Measurements from ENCODE around the gene LRRC23.

Gene LRRC23

DNA sequence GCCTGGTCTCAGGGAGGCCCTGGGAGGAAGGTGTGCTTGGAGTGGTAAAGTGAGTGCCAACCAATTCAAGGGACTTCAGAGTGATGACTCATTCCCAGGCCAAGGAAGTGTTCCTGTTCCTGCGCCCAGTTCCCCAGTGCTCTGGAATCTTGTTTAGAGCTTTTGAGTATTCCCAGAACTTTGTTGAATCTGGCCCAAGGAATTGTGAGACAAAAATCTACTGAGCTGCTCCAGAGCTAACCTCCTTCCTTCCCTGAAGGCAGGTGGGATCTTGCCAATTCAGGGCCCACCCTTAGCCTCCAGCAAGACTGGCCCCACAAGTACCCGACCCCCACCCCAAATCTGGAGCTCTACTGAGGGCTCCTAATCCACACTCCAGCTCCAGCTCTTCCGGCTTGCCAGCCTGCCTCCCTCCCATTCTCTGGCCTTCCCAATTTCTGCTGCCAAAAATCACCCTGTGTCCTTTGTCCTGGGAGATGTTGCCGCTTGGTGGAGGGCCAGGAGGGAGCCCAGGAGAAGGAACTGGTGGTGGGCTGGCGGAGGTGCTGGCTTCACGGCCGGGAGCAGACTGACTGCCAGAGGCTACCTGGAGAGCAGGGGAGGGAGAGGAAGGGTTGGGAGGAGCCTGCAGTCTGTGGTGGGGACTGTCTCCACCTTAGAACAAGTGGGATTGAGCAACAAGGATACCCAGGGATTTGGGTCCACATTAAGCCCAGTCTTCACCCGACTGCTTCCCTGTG, 21.1 kb downstream of the LRRC23 start:
- ATAC-seq (no peak), DNase-seq (ENCODE audit: low spot score in 2 of 2) (no peak)
- Mint-ChIP-seq H3K4me1 (peaks cover 76% of the 10 kb centered on the region), H3K4me3 (peak overlapping the region; percentile 82), H3K27ac (peak overlapping the region; percentile 96), H3K36me3 (peaks cover 87% of the 10 kb centered on the region), H3K9me3 (no peaks in the 10 kb centered on the region)

GRCh38 chr12:6927379-6928021, 22.9 kb downstream of the LRRC23 start, which contains the start of gene ATN1:
ATN1 (plus strand) TSS chr12:6927959; CDS start chr12:6934002, 6,043 bp downstream.
- no peaks in the 10 kb centered on the region for H3K9me3 Mint-ChIP-seq
- peak within 1 kb of the TSS; percentile 89 for H3K4me3 Mint-ChIP-seq
- ATAC-seq (peak; percentile 50), DNase-seq (ENCODE audit: low spot score in 2 of 2) (peak; percentile 36 to 79)
- H3K27ac Mint-ChIP-seq: peak within 1 kb of the TSS; percentile 96
- peaks cover 79% of the 10 kb centered on the region for H3K36me3 Mint-ChIP-seq
- H3K4me1 Mint-ChIP-seq: peaks cover 78% of the 10 kb centered on the region

GRCh38 chr12:6928022-6928702, 23.5 kb downstream of the LRRC23 start:
- peaks cover 77% of the 10 kb centered on the region for H3K36me3 Mint-ChIP-seq
- no peaks in the 10 kb centered on the region for H3K9me3 Mint-ChIP-seq
- ATAC-seq (peak; percentile 1), DNase-seq (ENCODE audit: low spot score in 2 of 2) (no peak)
- H3K4me3 Mint-ChIP-seq: peak overlapping the region; percentile 89
- H3K4me1 Mint-ChIP-seq: peaks cover 76% of the 10 kb centered on the region
- H3K27ac Mint-ChIP-seq: peak overlapping the region; percentile 96

GRCh38 chr12:6928703-6929407, 24.2 kb downstream of the LRRC23 start:
- no peaks in the 10 kb centered on the region for H3K9me3 Mint-ChIP-seq
- DNase-seq (ENCODE audit: low spot score in 2 of 2) (no peak), ATAC-seq (no peak)
- H3K4me3 Mint-ChIP-seq: peak overlapping the region; percentile 89
- peaks cover 77% of the 10 kb centered on the region for H3K36me3 Mint-ChIP-seq
- H3K27ac Mint-ChIP-seq: peak overlapping the region; percentile 95
- peaks cover 72% of the 10 kb centered on the region for H3K4me1 Mint-ChIP-seq

DNA sequence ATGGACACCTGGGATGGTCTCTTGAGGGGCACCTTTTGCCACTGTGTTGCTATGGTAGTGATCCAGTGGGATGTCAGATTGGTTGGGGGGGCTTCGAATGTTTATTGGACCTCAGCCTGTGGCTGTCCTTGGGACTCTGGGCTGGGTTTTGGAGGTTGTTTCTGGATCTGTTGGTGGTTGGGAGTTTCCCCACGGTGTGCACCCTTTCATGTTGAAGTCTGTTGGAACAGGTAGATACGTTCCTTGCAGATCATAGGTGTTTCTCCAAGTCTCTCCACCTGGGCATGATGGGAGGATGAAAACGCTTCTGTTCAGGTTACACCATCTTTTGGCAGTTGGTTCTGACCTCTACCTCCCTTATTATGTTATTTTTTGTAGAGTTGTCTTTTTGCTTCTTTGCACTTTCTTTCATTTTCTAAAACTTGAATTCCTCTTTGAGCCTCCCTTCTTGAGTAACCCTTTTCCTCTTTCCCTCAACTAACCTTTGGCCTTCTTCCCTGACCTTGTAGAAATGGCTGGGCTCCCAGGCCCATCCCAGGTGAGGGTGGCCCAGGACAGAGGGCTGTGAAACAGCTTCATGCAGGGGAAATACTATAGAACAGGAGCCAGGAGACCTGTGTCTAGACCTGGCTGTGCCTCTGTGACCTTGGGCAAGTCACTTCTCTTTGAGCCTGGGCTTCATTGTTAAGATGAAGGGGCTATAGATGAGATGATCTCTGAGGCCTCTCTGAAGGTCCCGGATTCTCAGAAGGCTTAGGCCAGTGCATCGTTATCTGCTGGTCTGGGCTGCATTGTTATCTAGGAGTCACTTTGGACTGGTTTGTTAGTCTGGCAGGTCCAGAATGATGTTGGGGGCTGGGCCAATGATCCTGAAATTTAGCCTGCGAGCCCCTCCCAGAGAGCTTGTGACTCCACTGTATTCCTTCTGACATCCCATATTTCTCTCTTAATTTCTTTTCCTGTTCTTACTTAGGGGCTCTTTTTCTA, 25.1 kb downstream of the LRRC23 start:
- H3K4me1 Mint-ChIP-seq: peaks cover 72% of the 10 kb centered on the region
- peaks cover 77% of the 10 kb centered on the region for H3K36me3 Mint-ChIP-seq
- DNase-seq (ENCODE audit: low spot score in 2 of 2): no peak
- ATAC-seq: no peak
- peak overlapping the region; percentile 95 for H3K27ac Mint-ChIP-seq
- H3K9me3 Mint-ChIP-seq: no peaks in the 10 kb centered on the region
- H3K4me3 Mint-ChIP-seq: peak overlapping the region; percentile 89

DNA sequence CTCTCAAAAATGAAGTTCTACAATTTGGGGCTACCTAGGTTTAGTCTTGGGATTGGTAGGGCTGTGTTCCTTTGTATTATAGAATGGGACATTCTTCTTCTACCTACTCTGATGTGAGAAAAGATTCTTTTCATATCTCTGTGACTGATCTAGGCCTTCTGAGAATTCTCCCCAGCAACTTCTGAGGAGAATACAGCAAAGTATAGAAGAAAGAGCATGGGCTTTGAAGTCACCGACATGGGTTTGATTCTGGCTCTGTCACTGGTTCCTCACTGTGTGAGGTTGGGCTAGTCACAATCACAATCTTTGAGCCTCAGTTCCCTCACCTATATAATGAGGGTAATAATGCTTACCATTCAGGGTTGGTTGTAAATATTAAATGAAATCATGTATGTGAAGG, 28.1 kb downstream of the LRRC23 start:
- Mint-ChIP-seq H3K27ac (peak overlapping the region; percentile 39), H3K36me3 (peaks cover 77% of the 10 kb centered on the region), H3K4me1 (peaks cover 72% of the 10 kb centered on the region), H3K9me3 (no peaks in the 10 kb centered on the region), H3K4me3 (no peak overlapping the region)
- no peak for ATAC-seq
- DNase-seq (ENCODE audit: low spot score in 2 of 2): no peak

DNA sequence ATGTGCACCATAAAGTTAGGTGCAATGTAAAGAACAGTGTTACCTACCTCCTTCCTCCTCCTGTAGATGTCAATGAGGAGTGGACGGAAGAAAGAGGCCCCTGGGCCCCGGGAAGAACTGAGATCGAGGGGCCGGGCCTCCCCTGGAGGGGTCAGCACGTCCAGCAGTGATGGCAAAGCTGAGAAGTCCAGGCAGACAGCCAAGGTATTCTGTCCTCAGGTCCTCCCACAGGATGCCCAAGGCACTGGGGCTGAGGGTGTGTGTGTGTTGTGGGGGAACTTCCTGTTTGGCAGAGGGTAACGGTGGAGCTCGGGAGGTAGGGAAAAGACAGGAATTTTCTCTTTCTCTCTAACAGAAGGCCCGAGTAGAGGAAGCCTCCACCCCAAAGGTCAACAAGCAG, 29.5 kb downstream of the LRRC23 start:
- H3K4me3 Mint-ChIP-seq: no peak overlapping the region
- DNase-seq (ENCODE audit: low spot score in 2 of 2) (no peak), ATAC-seq (no peak)
- peaks cover 81% of the 10 kb centered on the region for H3K36me3 Mint-ChIP-seq
- H3K9me3 Mint-ChIP-seq: no peaks in the 10 kb centered on the region
- H3K4me1 Mint-ChIP-seq: peaks cover 74% of the 10 kb centered on the region
- peak overlapping the region; percentile 66 for H3K27ac Mint-ChIP-seq

GRCh38 chr12:6935371-6936193, 31.0 kb downstream of the LRRC23 start:
- H3K4me1 Mint-ChIP-seq: peaks cover 76% of the 10 kb centered on the region
- peak overlapping the region; percentile 97 for H3K27ac Mint-ChIP-seq
- peaks cover 87% of the 10 kb centered on the region for H3K36me3 Mint-ChIP-seq
- no peak for DNase-seq (ENCODE audit: low spot score in 2 of 2)
- ATAC-seq: no peak
- H3K4me3 Mint-ChIP-seq: peak overlapping the region; percentile 84
- H3K9me3 Mint-ChIP-seq: no peaks in the 10 kb centered on the region

GRCh38 chr12:6936194-6936635, 31.6 kb downstream of the LRRC23 start:
- peak overlapping the region; percentile 84 for H3K4me3 Mint-ChIP-seq

DNA sequence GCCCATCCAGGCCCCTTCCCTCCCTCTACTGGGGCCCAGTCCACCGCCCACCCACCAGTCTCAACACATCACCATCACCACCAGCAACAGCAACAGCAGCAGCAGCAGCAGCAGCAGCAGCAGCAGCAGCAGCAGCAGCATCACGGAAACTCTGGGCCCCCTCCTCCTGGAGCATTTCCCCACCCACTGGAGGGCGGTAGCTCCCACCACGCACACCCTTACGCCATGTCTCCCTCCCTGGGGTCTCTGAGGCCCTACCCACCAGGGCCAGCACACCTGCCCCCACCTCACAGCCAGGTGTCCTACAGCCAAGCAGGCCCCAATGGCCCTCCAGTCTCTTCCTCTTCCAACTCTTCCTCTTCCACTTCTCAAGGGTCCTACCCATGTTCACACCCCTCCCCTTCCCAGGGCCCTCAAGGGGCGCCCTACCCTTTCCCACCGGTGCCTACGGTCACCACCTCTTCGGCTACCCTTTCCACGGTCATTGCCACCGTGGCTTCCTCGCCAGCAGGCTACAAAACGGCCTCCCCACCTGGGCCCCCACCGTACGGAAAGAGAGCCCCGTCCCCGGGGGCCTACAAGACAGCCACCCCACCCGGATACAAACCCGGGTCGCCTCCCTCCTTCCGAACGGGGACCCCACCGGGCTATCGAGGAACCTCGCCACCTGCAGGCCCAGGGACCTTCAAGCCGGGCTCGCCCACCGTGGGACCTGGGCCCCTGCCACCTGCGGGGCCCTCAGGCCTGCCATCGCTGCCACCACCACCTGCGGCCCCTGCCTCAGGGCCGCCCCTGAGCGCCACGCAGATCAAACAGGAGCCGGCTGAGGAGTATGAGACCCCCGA, 32.2 kb downstream of the LRRC23 start:
- peak; percentile 24 for ATAC-seq
- Mint-ChIP-seq H3K4me1 (peaks cover 71% of the 10 kb centered on the region), H3K4me3 (peak overlapping the region; percentile 84), H3K27ac (peak overlapping the region; percentile 97), H3K9me3 (no peaks in the 10 kb centered on the region), H3K36me3 (peaks cover 87% of the 10 kb centered on the region)
- peak in 1 of 2 donors; percentile 71 for DNase-seq (ENCODE audit: low spot score in 2 of 2)

More at GRCh38 chr12:6936194-6936635, 31.6 kb downstream of the LRRC23 start:
- Mint-ChIP-seq H3K27ac (peak overlapping the region; percentile 97), H3K36me3 (peaks cover 89% of the 10 kb centered on the region), H3K4me1 (peaks cover 73% of the 10 kb centered on the region), H3K9me3 (no peaks in the 10 kb centered on the region)
- DNase-seq (ENCODE audit: low spot score in 2 of 2) (no peak), ATAC-seq (no peak)

- H3K27ac Mint-ChIP-seq: peak overlapping the region; percentile 97
- no peaks in the 10 kb centered on the region for H3K9me3 Mint-ChIP-seq
- peak overlapping the region; percentile 84 for H3K4me3 Mint-ChIP-seq
- ATAC-seq (peak; percentile 96), DNase-seq (ENCODE audit: low spot score in 2 of 2) (peak; percentile 85 to 94)
- peaks cover 94% of the 10 kb centered on the region for H3K36me3 Mint-ChIP-seq
- H3K4me1 Mint-ChIP-seq: peaks cover 70% of the 10 kb centered on the region
These were observed 33.1 kb downstream of the LRRC23 start for GRCh38 chr12:6937481-6938352.

All from stimulated activated effector memory CD8-positive, alpha-beta T cell treated with anti-CD3 and anti-CD28 coated beads, Interleukin-12 subunit alpha, Interleukin-12 subunit beta, amount 100 ng/mL, for 72 hours (primary cell).